Hepatocyte (in vitro differentiated cells): ENCODE results near the gene PLEKHA6. TPM values are rescaled to one million over a fixed set of nuclear protein-coding genes. Genes with fewer than 3 reads are reported as not detected.

Source experiments
- DNase-seq: peaks from one replicate; pipeline ENCODE4 v3.0.0-alpha.2; 2016; ENCODE audit warnings: low spot score
- H2AFZ ChIP-seq: fragments of 200-600 bp; sonication (generic); 2 replicates; pipeline ENCODE4 v1.6.0; 2016; ENCODE audit warnings: antibody characterized with exemption, mild to moderate bottlenecking
- H3K27ac ChIP-seq: fragments of 200-600 bp; sonication (generic); 2 replicates; pipeline ENCODE4 v1.5.1; 2016; ENCODE audit warnings: mild to moderate bottlenecking
- H3K27me3 ChIP-seq: fragments of 200-600 bp; sonication (generic); 2 replicates; pipeline ENCODE4 v1.6.1; 2016
- H3K36me3 ChIP-seq: fragments of 200-600 bp; sonication (generic); replicated peaks from 2 replicates; pipeline ENCODE4 v1.5.1; 2016; ENCODE audit warnings: low read depth; ENCODE audit not compliant: insufficient read depth
- H3K4me1 ChIP-seq: fragments of 200-600 bp; sonication (generic); 2 replicates; pipeline ENCODE4 v1.5.1; 2016; ENCODE audit warnings: mild to moderate bottlenecking, moderate library complexity; ENCODE audit not compliant: insufficient read depth
- H3K4me2 ChIP-seq: fragments of 200-600 bp; sonication (generic); 2 replicates; pipeline ENCODE4 v1.6.0; 2016
- H3K4me3 ChIP-seq: fragments of 200-600 bp; sonication (generic); 2 replicates; pipeline ENCODE4 v1.5.1; 2016; ENCODE audit warnings: mild to moderate bottlenecking
- H3K79me2 ChIP-seq: fragments of 200-600 bp; sonication (generic); 2 replicates; pipeline ENCODE4 v1.6.0; 2017; ENCODE audit warnings: mild to moderate bottlenecking
- H3K9me2 ChIP-seq: fragments of 200-600 bp; sonication (generic); replicated peaks from 2 replicates; pipeline ENCODE4 v1.6.0; 2017; ENCODE audit warnings: mild to moderate bottlenecking; ENCODE audit not compliant: insufficient read depth
- H3K9me3 ChIP-seq: fragments of 200-600 bp; sonication (generic); 2 replicates; pipeline ENCODE4 v1.5.1; 2016; ENCODE audit warnings: low read depth, mild to moderate bottlenecking
- H4K20me1 ChIP-seq: fragments of 200-600 bp; sonication (generic); 2 replicates; pipeline ENCODE4 v1.6.0; 2016; ENCODE audit warnings: mild to moderate bottlenecking; ENCODE audit not compliant: insufficient read depth, poor library complexity, severe bottlenecking
- EZH2 ChIP-seq: fragments of 200-600 bp; sonication (generic); IDR thresholded peaks from 2 replicates; pipeline ENCODE4 v1.6.1; 2016; ENCODE audit warnings: antibody characterized with exemption, mild to moderate bottlenecking, borderline replicate concordance
- EZH2phosphoT487 ChIP-seq: fragments of 200-600 bp; sonication (generic); IDR thresholded peaks from one replicate; pipeline ENCODE4 v1.6.1; 2018; ENCODE audit warnings: antibody characterized with exemption, mild to moderate bottlenecking, low read depth, moderate library complexity; ENCODE audit not compliant: unreplicated experiment, severe bottlenecking
- WGBS: methylation state at CpG from one replicate; pipeline ENCODE4 v1.1.6; 2016; ENCODE audit warnings: low lambda C conversion rate; ENCODE audit errors: missing lambda C conversion rate; 5-methylcytosine and 5-hydroxymethylcytosine counted together
- polyA plus RNA-seq: library from polyadenylated mRNA; unstranded; fragments of >200 nt; fragmentation: Nextera tagmentation; extraction: Ambion mirVana; gene quantifications from 2 replicates; pipeline ENCODE4 v1.2.1, GENCODE V29; 2016
- total RNA-seq: library from RNA; depleted of rRNA; stranded (reverse); fragments of >200 nt; gene quantifications from 2 replicates; pipeline ENCODE4 v1.2.3, GENCODE V29; 2014
- TF ChIP-seq, protein P1 (sequence below): fragments of 200-600 bp; sonication (generic); IDR thresholded peaks from 2 replicates; pipeline ENCODE4 v1.5.1; 2016; ENCODE audit warnings: antibody characterized with exemption, mild to moderate bottlenecking; ENCODE audit not compliant: poor library complexity

Gene PLEKHA6
- total and polyA plus RNA-seq, 2 experiments from 2014 or later, result 14.3 to 31.5 TPM

DNA sequence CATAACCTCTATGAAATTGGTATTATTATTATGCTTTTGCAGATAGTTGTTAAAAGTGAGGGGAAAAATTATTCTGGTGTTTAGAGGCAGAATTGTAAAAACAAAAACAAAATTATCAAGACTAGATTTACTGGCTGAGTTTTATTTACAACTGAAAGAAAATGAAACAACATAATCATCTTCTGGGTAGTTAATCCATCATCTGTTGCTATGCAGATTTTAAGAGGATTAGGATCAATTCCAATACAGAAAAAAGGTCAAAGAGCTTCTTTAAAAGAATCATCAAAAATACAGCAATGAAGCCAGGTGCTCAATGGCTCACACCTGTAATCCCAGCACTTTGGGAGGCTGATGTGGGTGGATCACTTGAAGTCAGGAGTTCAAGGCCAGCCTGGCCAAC, 154.2 kb downstream of the PLEKHA6 start:
- Histone ChIP-seq H3K4me3 (no peak overlapping the region), H3K9me2 (no peaks in the 10 kb centered on the region), H3K36me3 (no peaks in the 10 kb centered on the region), H3K27ac (no peak overlapping the region), H4K20me1 (no peaks in the 10 kb centered on the region), H3K4me1 (no peaks in the 10 kb centered on the region), H3K4me2 (no peak overlapping the region), H3K27me3 (no peaks in the 10 kb centered on the region), H3K79me2 (peaks cover 3% of the 10 kb centered on the region), H2AFZ (no peak overlapping the region), H3K9me3 (no peaks in the 10 kb centered on the region)
- TF ChIP-seq EZH2phosphoT487 (no peak), EZH2 (no peak)
- TF ChIP-seq, protein P1, sequence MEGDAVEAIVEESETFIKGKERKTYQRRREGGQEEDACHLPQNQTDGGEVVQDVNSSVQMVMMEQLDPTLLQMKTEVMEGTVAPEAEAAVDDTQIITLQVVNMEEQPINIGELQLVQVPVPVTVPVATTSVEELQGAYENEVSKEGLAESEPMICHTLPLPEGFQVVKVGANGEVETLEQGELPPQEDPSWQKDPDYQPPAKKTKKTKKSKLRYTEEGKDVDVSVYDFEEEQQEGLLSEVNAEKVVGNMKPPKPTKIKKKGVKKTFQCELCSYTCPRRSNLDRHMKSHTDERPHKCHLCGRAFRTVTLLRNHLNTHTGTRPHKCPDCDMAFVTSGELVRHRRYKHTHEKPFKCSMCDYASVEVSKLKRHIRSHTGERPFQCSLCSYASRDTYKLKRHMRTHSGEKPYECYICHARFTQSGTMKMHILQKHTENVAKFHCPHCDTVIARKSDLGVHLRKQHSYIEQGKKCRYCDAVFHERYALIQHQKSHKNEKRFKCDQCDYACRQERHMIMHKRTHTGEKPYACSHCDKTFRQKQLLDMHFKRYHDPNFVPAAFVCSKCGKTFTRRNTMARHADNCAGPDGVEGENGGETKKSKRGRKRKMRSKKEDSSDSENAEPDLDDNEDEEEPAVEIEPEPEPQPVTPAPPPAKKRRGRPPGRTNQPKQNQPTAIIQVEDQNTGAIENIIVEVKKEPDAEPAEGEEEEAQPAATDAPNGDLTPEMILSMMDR, result no peak
- no peak for DNase-seq

DNA sequence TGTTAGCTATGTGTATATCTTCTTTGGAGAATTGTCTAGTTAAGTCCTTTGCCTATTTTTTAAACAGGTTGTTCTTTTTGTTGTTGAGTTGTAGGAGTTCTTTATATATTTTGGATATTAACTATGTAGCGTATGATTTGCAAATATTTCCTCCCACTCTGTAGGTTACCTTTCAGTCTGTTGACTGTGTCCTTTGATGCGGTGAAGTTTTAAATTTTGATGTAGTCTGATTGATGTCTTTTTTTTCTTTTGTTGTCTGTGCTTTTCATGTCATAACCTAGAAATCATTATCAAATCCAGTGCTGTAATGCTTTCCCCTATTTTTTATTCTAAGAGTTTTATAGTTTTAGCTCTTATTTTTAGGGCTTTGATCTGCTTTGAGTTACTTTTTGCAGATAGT, 154.8 kb downstream of the PLEKHA6 start:
- WGBS, result 98% methylated on average over 2 of the region's 2 CpGs
- peaks cover under 1% of the 10 kb centered on the region for H3K4me1 ChIP-seq
- H3K9me2 ChIP-seq, result no peaks in the 10 kb centered on the region
- no peaks in the 10 kb centered on the region for H3K79me2 ChIP-seq
- no peaks in the 10 kb centered on the region for H3K9me3 ChIP-seq
- TF ChIP-seq EZH2 (no peak), EZH2phosphoT487 (no peak)
- TF ChIP-seq, protein P1, result no peak
- H3K4me3 ChIP-seq, result no peak overlapping the region
- no peaks in the 10 kb centered on the region for H3K27me3 ChIP-seq
- no peak for DNase-seq
- no peak overlapping the region for H3K27ac ChIP-seq
- no peak overlapping the region for H3K4me2 ChIP-seq
- H2AFZ ChIP-seq, result no peak overlapping the region
- H4K20me1 ChIP-seq, result no peaks in the 10 kb centered on the region
- no peaks in the 10 kb centered on the region for H3K36me3 ChIP-seq

DNA sequence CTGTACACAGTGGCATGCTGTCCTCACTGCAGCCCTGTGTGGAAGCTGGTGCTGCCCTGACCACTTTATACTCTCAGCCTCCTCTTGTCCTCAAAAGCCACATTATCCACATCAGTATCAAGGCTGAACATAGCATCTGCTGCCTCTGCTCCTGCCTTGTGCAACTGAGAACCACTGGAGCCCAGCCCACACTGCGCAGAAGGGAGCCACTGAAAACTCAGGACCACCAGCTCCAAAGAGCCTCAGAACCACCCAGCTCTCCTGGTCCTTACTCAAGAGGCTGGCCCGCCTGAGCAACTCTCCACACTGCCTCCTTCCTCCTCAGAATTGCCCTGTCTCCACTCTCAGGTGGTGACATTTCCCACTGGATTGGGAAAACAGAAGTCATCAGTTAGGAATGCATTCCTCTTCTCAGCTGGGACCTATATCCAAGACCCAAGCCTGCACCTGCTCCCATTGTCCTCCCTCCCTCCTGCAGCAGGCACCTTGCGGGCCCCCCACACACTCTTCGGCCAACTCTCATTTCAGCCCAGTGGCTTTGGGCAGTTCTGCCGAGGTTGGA, 156.4 kb downstream of the PLEKHA6 start:
- Histone ChIP-seq H3K9me2 (no peaks in the 10 kb centered on the region), H3K4me1 (peaks cover 12% of the 10 kb centered on the region), H3K79me2 (no peaks in the 10 kb centered on the region), H2AFZ (no peak overlapping the region), H3K4me2 (no peak overlapping the region), H3K36me3 (no peaks in the 10 kb centered on the region), H4K20me1 (no peaks in the 10 kb centered on the region), H3K9me3 (no peaks in the 10 kb centered on the region), H3K27ac (no peak overlapping the region), H3K27me3 (no peaks in the 10 kb centered on the region), H3K4me3 (no peak overlapping the region)
- WGBS, result 94% methylated on average over 5 of the region's 5 CpGs
- no peak for DNase-seq
- TF ChIP-seq EZH2, result no peak
- no peak for TF ChIP-seq EZH2phosphoT487
- TF ChIP-seq, protein P1, result no peak

DNA sequence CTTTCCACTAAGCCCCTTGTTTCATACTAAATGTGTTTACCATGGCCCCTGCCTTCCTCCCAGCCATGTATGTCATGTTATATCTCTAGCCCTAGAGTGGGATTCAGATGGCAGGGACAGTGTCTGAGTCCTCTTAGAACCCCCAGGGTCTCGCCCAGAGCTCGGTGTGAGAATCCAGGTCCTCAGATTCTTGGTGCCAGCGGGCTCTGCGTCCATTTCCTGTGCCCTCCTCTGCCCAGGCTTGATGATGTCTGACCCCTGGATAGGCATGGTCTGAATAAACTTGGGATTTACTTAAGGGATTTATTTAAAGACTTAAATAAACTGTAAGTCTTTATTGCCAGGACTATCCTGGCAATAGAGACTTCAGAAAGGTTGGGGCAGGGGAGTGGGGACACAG, 157.2 kb downstream of the PLEKHA6 start:
- no peak overlapping the region for H3K27ac ChIP-seq
- DNase-seq, result no peak
- TF ChIP-seq EZH2, result no peak
- TF ChIP-seq, protein P1, result no peak
- no peak for TF ChIP-seq EZH2phosphoT487
- no peaks in the 10 kb centered on the region for H3K9me3 ChIP-seq
- H2AFZ ChIP-seq, result no peak overlapping the region
- H3K9me2 ChIP-seq, result no peaks in the 10 kb centered on the region
- 93% methylated on average over 4 of the region's 4 CpGs for WGBS
- H3K79me2 ChIP-seq, result no peaks in the 10 kb centered on the region
- H3K4me2 ChIP-seq, result no peak overlapping the region
- H3K36me3 ChIP-seq, result no peaks in the 10 kb centered on the region
- no peaks in the 10 kb centered on the region for H4K20me1 ChIP-seq
- peaks cover 12% of the 10 kb centered on the region for H3K4me1 ChIP-seq
- H3K27me3 ChIP-seq, result no peaks in the 10 kb centered on the region
- H3K4me3 ChIP-seq, result no peak overlapping the region
